ENCODE data around the gene ESAM.
A peak's percentile ranks its signal among the peaks of the same experiment; 100 is the strongest.

ESAM gene

DNA sequence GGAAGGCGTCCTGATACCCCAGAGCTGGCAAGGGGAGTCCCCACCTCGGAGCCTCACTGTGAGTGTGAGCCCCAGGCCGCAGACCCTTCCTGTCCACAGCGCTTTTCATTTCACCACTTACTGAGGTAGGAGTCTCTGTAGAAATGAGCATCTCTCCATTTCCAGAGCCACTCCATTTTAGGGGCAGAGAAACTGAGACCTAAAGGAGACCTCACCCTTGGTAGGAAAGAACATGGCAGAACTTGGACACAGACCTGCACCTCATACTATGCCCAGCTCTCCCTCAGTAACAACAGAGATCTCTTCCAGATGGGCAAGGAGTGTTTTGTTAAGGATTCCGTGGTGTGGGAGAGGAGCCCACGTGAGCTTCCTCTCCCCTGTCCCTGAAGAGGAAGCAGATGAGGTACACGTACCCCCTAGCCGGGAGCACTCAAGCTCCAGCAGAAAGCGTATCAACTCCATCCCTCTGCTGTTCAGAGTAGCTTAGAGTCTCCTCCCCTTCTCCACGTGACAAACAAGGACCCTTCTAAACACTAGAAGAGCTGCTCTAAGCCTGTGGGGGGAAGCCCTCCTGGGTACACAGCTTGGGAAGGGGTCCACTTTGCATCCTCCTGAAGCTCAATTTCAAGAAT, 9.5 kb downstream of the ESAM start:
- TF ChIP-seq, protein P1, sequence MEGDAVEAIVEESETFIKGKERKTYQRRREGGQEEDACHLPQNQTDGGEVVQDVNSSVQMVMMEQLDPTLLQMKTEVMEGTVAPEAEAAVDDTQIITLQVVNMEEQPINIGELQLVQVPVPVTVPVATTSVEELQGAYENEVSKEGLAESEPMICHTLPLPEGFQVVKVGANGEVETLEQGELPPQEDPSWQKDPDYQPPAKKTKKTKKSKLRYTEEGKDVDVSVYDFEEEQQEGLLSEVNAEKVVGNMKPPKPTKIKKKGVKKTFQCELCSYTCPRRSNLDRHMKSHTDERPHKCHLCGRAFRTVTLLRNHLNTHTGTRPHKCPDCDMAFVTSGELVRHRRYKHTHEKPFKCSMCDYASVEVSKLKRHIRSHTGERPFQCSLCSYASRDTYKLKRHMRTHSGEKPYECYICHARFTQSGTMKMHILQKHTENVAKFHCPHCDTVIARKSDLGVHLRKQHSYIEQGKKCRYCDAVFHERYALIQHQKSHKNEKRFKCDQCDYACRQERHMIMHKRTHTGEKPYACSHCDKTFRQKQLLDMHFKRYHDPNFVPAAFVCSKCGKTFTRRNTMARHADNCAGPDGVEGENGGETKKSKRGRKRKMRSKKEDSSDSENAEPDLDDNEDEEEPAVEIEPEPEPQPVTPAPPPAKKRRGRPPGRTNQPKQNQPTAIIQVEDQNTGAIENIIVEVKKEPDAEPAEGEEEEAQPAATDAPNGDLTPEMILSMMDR (IDR thresholded peaks at IDR 0.05; ENCODE audit: unreplicated experiment in 3 of 3) = no peak
- peak overlapping the region in 2 of 3 experiments; percentile 43 to 62 for H3K4me3 Mint-ChIP-seq
- H3K27ac Mint-ChIP-seq = no peak overlapping the region
- peaks cover 6% of the 10 kb centered on the region for H3K4me1 Mint-ChIP-seq
- H3K36me3 Mint-ChIP-seq (ENCODE audit: low read depth) = no peaks in the 10 kb centered on the region
- peaks cover 97% of the 10 kb centered on the region for H3K27me3 Mint-ChIP-seq (ENCODE audit: low read depth)
- no peaks in the 10 kb centered on the region for H3K9me3 Mint-ChIP-seq

DNA sequence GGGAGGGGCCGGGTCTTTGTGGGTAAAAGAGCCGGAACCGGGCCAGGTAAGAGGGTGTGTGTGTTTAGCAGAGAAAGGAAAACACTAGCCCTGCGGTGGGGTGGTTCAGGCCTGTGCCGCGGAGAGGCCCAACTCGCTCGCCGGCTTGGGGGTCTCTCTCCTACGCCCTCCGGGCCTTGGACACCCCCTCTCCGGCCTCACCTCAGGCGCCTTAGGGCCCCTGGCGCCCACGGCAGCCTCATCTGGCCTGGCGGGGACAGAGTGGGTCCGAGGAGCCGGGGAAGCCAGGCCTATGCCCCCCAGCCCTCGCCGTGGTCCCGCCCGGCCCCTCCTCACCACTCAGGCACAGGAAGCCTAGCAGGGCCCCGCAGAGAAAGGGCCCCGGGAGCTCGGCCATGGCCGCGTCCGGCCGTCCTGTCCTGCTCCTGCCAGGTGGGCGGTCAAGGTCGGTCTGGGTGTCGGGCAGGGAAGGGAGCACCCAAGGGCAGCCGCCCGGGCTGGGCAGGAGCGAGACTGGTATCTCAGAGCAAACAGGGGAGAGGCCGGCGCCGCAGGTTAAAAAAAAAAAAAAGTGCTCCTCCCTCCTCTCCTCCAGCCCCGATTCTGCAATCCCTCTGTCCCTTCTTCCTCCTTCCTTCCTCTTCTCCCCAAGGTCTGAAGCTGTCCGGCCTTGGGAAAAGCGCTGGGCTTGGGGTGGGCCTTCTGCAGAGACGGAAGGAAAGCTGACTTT, 10.2 kb downstream of the ESAM start, which contains the start of gene VSIG2:
TSS of gene VSIG2 (minus strand) at position 515 of the 730 bp plus-strand sequence. CDS start at position 397, 118 bp downstream.
- Mint-ChIP-seq H3K27me3 (ENCODE audit: low read depth) (peaks cover 97% of the 10 kb centered on the region), H3K9me3 (no peaks in the 10 kb centered on the region), H3K27ac (peak within 1 kb of the TSS in 1 of 3 experiments; percentile 69), H3K4me1 (peaks cover 12% of the 10 kb centered on the region), H3K36me3 (ENCODE audit: low read depth) (no peaks in the 10 kb centered on the region), H3K4me3 (peak within 1 kb of the TSS in 2 of 3 experiments; percentile 43 to 62)
- TF ChIP-seq, protein P1 (IDR thresholded peaks at IDR 0.05; ENCODE audit: unreplicated experiment in 3 of 3) = no peak

DNA sequence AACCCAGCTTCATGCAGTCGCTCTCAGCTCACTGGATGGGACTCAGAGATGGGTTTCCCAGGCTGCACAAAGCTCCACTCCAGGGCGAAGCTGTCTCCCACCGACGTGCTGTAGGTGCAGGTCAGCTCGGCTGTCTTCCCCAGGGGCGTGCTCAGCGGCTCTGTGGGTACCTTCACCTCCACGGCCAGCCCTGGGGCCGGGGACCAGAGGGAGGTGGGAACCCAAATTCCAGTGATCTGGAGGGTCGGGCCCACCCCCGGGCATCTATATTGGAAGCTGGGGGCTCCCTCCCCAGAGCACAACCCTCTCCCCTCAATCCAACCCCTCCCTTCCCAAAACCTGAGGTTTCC, 10.7 kb downstream of the ESAM start:
- Mint-ChIP-seq H3K27ac (no peak overlapping the region), H3K9me3 (no peaks in the 10 kb centered on the region), H3K36me3 (ENCODE audit: low read depth) (no peaks in the 10 kb centered on the region), H3K4me1 (peaks cover 17% of the 10 kb centered on the region), H3K4me3 (no peak overlapping the region), H3K27me3 (ENCODE audit: low read depth) (peaks cover 97% of the 10 kb centered on the region)
- TF ChIP-seq, protein P1 (IDR thresholded peaks at IDR 0.05; ENCODE audit: unreplicated experiment in 3 of 3) = no peak

DNA sequence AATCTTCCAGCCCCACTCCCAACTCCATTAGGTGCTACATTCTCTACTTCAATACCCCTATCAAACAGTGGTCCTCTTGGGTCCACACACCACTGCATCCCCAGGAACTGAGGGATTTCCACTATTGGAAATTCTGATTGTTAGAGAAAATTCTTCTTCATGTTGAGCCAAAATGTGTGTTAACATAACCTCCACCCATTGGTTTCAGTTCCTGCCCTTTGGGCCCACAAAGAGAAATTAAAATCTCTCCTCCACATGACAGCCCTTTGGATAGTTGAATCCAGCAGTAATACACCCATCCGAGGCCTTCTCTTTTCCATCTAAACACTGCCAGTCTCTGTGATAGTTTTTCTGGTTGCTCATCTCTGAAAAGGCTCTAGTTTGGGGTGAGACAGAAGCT, 12.2 kb downstream of the ESAM start:
- no peaks in the 10 kb centered on the region for H3K36me3 Mint-ChIP-seq (ENCODE audit: low read depth)
- H3K4me3 Mint-ChIP-seq = no peak overlapping the region
- TF ChIP-seq, protein P1 (IDR thresholded peaks at IDR 0.05; ENCODE audit: unreplicated experiment in 3 of 3) = no peak
- H3K27me3 Mint-ChIP-seq (ENCODE audit: low read depth) = peaks cover 98% of the 10 kb centered on the region
- no peaks in the 10 kb centered on the region for H3K9me3 Mint-ChIP-seq
- no peak overlapping the region for H3K27ac Mint-ChIP-seq
- H3K4me1 Mint-ChIP-seq = peaks cover 25% of the 10 kb centered on the region

DNA sequence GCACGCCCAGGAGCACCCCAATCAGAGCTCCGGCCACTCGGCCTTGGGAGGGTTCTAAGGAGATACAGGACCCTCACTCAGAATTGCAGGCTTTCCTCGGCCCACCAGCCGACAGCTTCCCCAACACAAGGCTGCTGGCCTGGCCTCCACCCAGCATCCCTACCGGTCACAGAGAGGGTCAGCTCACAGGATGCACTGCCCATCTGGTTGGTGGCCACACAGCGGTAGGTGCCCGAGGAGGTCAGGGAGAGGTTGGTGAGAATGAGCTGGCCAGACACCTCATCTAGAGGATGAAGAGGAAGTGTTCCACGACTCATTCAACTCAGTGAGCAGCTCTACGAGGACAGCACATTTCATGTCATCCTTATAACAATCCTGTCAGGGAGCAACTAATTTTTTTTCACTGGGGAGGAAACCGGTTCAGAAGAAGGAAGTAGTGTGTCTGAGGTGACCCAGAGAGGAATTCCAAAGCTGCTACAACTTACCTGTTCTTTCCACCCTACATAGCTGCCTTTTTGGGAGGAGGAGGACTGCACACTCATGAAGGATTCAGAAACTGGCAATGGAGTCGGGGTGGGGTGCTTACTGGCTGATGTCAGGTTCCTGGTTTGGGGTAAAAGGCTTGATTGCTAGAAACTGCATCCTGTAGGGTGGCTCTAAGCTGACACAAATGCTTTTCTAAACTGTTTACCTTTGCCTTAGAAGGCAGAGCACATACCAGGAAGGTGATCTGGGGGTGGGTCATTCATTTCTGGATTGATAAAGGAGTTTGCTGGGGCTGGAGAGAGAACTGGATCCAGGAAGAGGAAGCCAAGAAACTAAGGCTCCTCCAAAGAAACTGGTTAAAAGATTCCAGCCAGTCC, 13.4 kb downstream of the ESAM start:
- peaks cover 25% of the 10 kb centered on the region for H3K4me1 Mint-ChIP-seq
- TF ChIP-seq, protein P1 (IDR thresholded peaks at IDR 0.05; ENCODE audit: unreplicated experiment in 3 of 3) = no peak
- peaks cover 98% of the 10 kb centered on the region for H3K27me3 Mint-ChIP-seq (ENCODE audit: low read depth)
- H3K36me3 Mint-ChIP-seq (ENCODE audit: low read depth) = no peaks in the 10 kb centered on the region
- H3K9me3 Mint-ChIP-seq = no peaks in the 10 kb centered on the region
- H3K4me3 Mint-ChIP-seq = peak overlapping the region in 2 of 3 experiments; percentile 42 to 56
- H3K27ac Mint-ChIP-seq = no peak overlapping the region
